Measurements from ENCODE around the gene ZBTB20. TPM values are rescaled to one million over a fixed set of nuclear protein-coding genes. Genes with fewer than 3 reads are reported as not detected.

The ZBTB20 gene
- total RNA-seq, 1 donor from 2014 or later = 8.7 TPM

- DNase-seq (ENCODE audit: low read depth in 2 of 2) = peak; percentile 35 to 57
Observed at GRCh38 chr3:114494498-114494897, 652.6 kb downstream of the ZBTB20 start.

DNA sequence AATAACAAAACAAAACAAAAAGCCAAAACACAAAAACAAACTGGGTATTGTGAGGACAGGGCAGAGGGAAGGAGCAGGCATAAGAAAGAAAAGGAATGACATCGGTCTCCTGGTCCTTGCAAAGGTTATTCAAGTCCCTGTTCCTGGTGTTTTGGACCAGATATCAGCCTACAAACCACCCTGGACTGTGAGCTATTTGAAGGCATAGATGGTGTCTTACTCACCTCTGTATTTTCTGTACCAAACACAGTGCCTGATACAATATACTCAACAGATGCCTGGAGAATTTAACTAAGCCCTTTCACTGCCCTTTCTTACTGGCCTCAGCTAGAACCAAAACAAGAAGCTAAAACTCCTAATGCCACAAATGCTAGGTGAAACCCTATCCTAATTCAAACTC, 656.3 kb downstream of the ZBTB20 start:
- no peak for DNase-seq (ENCODE audit: low read depth in 2 of 2)

DNA sequence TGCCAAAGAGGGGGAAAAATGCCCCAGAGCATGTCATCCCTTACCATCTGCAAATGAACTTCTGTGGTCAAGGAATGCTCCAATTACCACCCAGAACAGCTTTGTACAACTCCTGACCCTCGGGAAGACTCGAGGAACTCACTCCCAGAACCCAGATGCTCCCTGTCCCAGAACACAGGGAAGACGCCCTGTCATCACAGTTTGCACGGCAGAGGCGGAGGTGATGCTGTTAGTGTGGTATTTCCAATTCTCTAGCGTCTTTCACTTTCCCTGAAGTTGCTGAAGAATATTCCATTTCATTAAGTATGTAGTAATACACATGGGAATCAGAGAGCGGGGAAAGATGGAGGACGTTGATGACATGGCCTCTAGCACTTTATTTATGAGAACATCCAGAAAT, 659.6 kb downstream of the ZBTB20 start:
- no peak for DNase-seq (ENCODE audit: low read depth in 2 of 2)

DNA sequence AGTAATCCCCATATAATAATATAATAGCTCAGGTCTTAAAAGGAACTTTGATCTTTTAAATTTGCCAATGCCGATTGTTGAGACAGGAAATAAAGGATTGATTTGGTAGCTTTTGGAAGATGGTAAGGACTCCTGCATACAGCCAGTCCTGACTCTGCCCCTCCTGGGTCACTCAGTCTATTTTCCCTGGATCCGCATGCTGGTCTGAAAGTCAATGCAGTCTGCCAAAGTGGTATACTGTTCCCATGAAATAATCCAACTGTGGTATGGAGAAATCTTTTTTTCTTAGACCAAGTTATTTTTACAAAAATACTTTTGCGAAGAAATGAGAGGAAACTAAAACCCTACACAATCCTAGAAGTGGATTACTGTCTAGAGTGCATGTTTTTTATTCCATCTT, 662.2 kb downstream of the ZBTB20 start:
- no peak for DNase-seq (ENCODE audit: low read depth in 2 of 2)

DNA sequence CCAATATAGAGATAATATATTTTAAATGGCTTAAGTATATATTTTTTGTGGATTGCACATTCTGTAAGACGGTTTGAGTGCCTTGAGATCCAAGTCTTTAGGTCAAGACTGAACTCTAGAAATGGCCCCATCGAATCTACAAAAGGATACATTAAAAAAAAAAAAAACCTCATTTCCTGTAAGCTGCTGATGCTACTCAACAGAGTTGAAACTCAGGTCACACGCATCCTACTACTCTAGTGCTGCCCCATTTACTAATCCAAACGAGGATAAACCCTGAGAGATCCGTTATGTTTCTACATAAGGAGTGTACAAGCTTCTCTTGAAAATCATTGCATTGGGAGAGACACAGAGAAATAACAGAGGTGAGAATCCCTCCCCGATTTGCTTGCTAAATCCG, 666.0 kb downstream of the ZBTB20 start:
- DNase-seq (ENCODE audit: low read depth in 2 of 2) = no peak

DNA sequence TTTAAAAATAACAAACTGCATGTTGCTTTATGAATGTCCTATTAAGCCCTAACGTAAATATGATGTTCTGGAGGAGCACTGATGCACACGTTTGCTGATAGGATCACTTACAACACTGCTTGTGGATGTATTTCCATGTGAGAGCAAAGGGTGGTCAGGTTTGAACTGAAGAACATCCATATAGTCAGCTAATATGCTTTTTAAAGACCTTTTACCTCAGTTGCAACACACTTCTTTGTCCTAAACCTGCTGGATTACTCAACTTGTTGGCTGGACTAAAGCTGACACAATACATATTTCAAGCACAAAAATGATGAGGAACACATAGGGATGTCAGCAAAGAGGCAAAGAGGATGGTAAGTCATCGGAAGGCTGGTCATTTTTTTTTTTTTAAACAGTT, 666.6 kb downstream of the ZBTB20 start:
- peak in 1 of 2 donors; percentile 6 for DNase-seq (ENCODE audit: low read depth in 2 of 2)

DNA sequence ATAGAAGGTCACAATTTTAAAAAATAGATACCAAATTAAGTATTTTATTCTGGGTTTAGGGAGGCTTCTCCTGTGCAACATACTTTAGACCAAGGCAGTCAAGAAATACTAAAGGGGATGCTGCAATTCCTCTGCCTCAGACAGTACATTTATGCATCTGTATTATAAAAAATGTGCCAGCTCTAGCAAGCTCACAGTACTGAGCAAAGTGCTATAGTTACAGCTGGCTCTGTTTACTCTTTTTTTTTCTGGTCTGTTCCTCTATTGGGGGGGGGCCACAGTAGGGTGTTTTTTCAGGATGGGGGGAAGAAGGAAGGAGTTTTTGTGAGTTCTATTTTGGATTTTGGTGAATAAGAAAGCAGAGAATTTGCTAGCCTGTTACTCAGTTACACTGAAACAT, 668.3 kb downstream of the ZBTB20 start:
- DNase-seq (ENCODE audit: low read depth in 2 of 2) = no peak

GRCh38 chr3:114476511-114476910, 670.6 kb downstream of the ZBTB20 start:
- no peak for DNase-seq (ENCODE audit: low read depth in 2 of 2)

DNA sequence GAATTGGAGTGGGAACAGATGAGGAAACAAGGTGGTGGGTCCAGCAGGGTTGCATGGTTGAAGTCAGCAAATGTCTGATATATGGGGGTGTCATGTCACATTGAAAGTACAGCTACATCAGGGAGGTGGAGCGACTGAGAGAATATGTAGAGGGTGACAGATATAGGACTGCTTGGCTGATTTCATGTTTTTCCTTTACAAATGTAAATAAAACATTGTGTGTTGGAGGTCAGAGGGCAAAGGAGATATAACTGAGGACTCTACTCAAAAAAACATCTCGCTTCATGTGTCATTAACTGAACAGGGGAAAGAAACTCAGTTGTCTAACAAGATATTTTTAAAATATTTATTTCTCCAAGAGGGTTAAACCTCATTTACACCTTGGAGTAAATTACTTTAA, 675.6 kb downstream of the ZBTB20 start:
- DNase-seq (ENCODE audit: low read depth in 2 of 2) = no peak

DNA sequence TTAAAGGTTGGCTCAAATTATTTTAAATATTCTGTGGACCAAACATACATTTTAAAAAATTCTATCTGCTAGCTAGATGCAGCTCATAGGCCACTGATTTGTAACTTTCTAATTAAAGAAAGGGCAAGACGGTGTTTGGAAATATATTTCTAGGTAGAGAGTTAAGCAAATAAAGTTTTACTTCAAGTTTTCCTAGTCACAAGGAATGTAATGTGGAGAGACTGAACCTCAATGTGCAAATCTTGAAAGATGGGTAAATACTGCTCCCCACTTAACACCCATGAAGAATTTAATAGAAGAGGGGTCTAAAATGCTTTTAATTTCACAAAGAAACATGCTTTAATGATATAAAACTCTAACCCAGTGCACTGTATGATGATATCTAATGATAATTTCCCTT, 678.0 kb downstream of the ZBTB20 start:
- DNase-seq (ENCODE audit: low read depth in 2 of 2) = no peak

DNA sequence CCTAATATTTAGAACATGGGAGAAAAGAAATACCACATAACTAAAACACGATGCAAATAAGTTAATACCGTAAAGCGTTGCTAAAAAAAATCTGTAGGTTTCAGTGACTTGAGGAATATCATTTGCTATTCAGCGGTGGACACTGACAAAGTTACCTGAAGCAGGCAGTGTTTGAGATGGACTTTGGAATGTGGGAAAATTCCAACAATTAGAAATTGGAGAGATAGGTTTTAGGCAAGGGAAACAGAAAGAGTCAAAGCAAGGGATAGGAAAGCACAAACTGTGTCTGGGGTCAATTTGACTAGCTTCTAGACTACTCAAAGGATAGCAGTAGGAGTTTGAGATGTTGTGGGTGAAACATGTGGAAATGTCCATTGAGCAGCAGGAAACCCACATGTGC, 680.3 kb downstream of the ZBTB20 start:
- no peak for DNase-seq (ENCODE audit: low read depth in 2 of 2)

DNA sequence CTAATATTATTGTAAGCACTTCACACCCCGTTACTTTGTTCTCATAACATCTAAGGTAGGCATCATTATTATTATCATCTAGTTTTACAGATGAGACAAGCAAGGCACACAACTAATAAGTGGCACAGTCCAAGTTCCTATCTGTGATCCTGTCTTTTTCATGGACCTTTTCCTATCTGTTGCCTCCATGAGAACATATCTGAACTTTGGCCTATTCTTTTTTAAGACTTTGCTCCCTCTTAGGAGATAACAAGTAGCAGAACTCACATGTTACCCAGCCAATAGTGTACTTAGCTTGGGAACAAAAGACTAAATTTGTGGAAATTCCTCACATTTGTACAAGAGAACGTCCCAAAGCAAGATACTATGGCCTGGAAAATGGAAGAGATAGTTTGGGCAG, 680.8 kb downstream of the ZBTB20 start:
- no peak for DNase-seq (ENCODE audit: low read depth in 2 of 2)

- peak in 1 of 2 donors; percentile 17 for DNase-seq (ENCODE audit: low read depth in 2 of 2)
Observed at GRCh38 chr3:114464548-114464947, 682.5 kb downstream of the ZBTB20 start.

- DNase-seq (ENCODE audit: low read depth in 2 of 2) = no peak
Observed at GRCh38 chr3:114462750-114463149, 684.3 kb downstream of the ZBTB20 start.

GRCh38 chr3:114460459-114460858, 686.6 kb downstream of the ZBTB20 start:
- DNase-seq (ENCODE audit: low read depth in 2 of 2) = no peak

DNA sequence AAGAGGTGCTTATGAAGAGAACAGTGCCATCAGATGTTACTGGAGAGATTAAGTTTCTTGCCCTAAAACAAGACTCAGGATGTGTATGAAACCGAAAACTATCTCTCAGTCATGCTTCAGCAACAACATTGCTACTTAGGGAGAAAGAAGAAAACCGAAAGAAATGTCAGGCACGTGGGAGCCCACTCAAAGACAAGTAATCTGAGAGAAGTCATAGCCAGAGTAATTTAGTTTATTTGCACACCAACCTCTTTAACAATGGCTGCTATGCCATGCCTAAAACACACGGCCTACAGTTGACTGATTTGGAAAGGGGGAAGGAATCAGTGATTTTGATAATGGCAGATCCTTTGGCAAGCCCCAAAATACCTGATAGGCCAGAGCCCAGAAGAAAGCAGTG, 690.3 kb downstream of the ZBTB20 start:
- DNase-seq (ENCODE audit: low read depth in 2 of 2) = no peak

DNA sequence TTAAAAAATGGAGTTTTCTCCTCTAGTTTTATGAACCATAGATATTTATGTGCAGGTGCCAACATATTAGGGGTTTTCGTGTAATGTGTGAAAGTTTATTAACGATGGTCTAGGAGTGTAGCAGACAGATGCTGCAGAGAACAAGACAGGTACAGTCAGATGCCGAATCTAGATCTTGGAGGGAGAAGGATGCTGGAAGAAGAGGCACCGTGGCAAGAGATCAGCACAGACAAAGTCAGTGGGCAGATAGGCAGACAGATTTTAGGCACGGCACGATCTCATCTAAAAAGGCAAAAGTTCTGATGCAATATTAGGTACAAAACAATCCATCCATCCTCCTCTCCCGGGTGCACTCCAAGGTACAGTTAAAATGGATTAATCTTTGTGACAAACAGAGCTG, 691.7 kb downstream of the ZBTB20 start:
- DNase-seq (ENCODE audit: low read depth in 2 of 2) = no peak

DNA sequence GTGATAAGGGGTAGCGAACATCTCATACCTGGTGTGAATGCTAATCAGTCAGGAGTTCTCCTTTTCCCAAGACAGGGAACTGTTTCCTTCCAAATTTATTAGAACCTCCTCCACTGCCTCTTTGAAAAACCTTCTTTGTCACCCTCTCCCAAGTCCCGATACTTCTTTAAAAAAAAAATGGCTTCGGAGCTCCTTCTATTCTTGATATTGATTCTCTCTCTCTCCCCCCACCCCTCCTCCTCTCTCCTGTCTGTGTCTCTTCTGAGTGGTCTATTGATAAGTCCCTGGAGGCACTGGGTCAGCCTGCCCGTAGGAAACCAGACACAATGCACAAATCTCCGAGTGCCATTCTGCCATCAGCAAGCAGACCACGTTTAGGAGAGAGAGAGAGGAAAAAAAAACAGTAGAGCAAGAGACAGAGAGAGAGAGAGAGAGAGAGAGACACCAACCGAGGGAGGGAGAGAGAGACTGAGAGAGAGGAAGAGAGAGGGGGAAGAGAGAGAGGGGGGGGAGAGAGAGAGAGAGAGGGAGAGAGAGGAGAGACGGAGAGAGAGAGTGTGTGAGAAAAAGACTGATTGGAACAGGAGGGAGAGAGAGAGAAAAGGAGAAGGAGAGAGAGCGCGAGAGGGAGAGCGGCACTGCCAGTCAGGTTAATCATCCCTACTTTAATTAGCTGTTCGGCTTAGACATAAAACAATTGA, 692.4 kb downstream of the ZBTB20 start:
- DNase-seq (ENCODE audit: low read depth in 2 of 2) = peak in 1 of 2 donors; percentile 52

- no peak for DNase-seq (ENCODE audit: low read depth in 2 of 2)
Observed at GRCh38 chr3:114453361-114453780, 693.7 kb downstream of the ZBTB20 start.

- no peak for DNase-seq (ENCODE audit: low read depth in 2 of 2)
Observed at GRCh38 chr3:114452937-114453336, 694.2 kb downstream of the ZBTB20 start.

DNA sequence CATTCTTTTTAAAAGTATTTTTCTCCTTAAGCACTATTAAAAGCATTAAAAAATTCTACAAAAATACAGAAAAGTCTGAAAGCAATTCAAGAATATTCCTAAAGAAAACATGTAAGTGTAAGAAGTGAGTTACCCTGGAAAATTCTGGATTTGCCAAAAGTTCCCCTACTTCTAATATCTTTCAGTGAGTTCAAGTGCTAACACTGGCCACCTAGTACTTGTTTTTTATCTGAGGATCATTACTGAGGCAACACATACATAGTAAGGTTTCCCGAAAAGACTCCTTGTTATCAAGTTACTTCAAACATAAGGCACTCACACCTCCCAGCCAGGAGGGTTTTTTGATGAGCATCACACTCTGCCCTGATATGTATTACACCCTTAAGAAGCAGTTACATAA, 694.8 kb downstream of the ZBTB20 start:
- DNase-seq (ENCODE audit: low read depth in 2 of 2) = no peak

- DNase-seq (ENCODE audit: low read depth in 2 of 2) = peak in 1 of 2 donors; percentile 58
Observed at GRCh38 chr3:114451561-114452018, 695.5 kb downstream of the ZBTB20 start.

DNA sequence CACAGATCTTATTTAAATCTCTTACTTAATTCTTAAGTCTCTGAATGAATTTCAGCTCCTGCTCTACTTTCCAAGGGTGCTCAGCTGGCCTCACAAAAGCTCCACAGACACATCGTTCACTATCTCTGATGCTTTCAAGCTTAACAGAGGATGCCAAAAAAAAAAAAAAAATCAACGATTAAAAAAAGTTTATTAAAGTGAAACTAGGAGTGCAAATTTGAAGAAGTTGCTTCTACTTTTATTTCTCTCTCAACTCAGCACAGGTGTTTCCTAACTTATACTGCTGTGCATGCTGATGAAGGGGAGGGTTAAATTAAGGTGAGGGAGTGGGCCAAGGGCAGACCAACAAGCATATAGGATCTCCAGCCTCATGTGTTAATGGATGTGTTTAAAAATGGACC, 696.0 kb downstream of the ZBTB20 start:
- no peak for DNase-seq (ENCODE audit: low read depth in 2 of 2)

All from dermis microvascular lymphatic vessel endothelial cell (primary cell).